Neutrophil (primary cell): ENCODE measurements around the gene RPL3.

Experiments used
- H3K27ac ChIP-seq: fragments of 200-600 bp; sonication (generic); 2 replicates; pipeline ENCODE4 v1.5.1; 2016; ENCODE audit warnings: mild to moderate bottlenecking, moderate library complexity
- H3K27me3 ChIP-seq: fragments of 200-600 bp; sonication (generic); 2 replicates; pipeline ENCODE4 v1.6.0; 2016; ENCODE audit warnings: mild to moderate bottlenecking
- H3K36me3 ChIP-seq: fragments of 200-600 bp; sonication (generic); 2 replicates; pipeline ENCODE4 v1.5.1; 2017
- H3K4me1 ChIP-seq, 2 experiments: fragments of 200-600 bp in 1 of 2; sonication (generic) in 1 of 2; 1 replicate in 1 of 2; 2 replicates in 1 of 2; pipeline versions ENCODE4 v1.5.1 to v1.6.1; 2013 to 2016; ENCODE audit warnings: low read depth in 1 of 2, low read length in 1 of 2, mild to moderate bottlenecking in 1 of 2, moderate library complexity in 1 of 2; ENCODE audit not compliant: control insufficient read depth in 1 of 2, insufficient read depth in 1 of 2
- H3K4me3 ChIP-seq, 2 experiments: fragments of 200-600 bp in 1 of 2; sonication (generic) in 1 of 2; 1 replicate in 1 of 2; 2 replicates in 1 of 2; pipeline ENCODE4 v1.5.1; 2013 to 2016; ENCODE audit warnings: low read depth in 1 of 2, low read length in 1 of 2, mild to moderate bottlenecking in 1 of 2, moderate library complexity in 1 of 2
- H3K9me3 ChIP-seq: fragments of 200-600 bp; sonication (generic); 2 replicates; pipeline ENCODE4 v1.5.1; 2016
- CTCF ChIP-seq: fragments of 200-600 bp; sonication (generic); IDR thresholded peaks from 2 replicates; pipeline ENCODE4 v1.5.1; 2016; ENCODE audit warnings: antibody characterized with exemption

RPL3 gene

GRCh38 chr22:39319284-39320022 lies at the start of gene RPL3:
TSS of gene RPL3 (minus strand) at chr22:39319623. CDS start at chr22:39319597, 26 bp downstream.
- Histone ChIP-seq H3K4me3 (peak within 1 kb of the TSS; percentile 80 to 93), H3K27me3 (no peaks in the 10 kb centered on the region), H3K9me3 (no peaks in the 10 kb centered on the region), H3K36me3 (peaks cover 36% of the 10 kb centered on the region), H3K27ac (peak within 1 kb of the TSS; percentile 86), H3K4me1 (peaks cover 26 to 33% of the 10 kb centered on the region in 2 experiments)
- TF ChIP-seq CTCF: peak; percentile 65

DNA sequence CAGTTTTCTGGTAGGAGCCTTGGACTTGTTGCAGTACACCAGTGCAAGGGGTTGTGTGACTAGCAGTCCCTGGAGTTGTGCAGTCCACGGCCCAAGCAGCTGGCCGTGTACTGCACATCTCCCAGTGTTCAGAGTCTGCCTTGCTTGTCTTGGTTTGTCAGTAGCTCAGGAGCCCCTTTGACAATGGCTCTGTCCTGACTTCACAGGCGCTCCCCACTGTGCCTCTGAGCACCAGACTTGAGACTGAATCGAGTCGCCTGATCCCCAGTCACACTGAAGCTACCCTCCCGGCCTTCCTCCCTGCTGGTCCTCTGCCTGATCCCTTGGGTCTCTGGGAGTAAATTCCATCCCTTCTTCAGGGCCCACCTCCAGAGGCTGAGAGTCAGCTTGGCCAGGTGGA lies 49.8 kb upstream of the RPL3 start:
- H3K4me3 ChIP-seq: no peak overlapping the region
- no peaks in the 10 kb centered on the region for H3K27me3 ChIP-seq
- no peaks in the 10 kb centered on the region for H3K36me3 ChIP-seq
- H3K9me3 ChIP-seq: no peaks in the 10 kb centered on the region
- TF ChIP-seq CTCF: no peak
- peaks cover 24 to 30% of the 10 kb centered on the region in 2 experiments for H3K4me1 ChIP-seq
- no peak overlapping the region for H3K27ac ChIP-seq

GRCh38 chr22:39368461-39368911 lies 49.1 kb upstream of the RPL3 start:
- no peak for TF ChIP-seq CTCF
- Histone ChIP-seq H3K27me3 (no peaks in the 10 kb centered on the region), H3K27ac (peak overlapping the region; percentile 20), H3K4me1 (peaks cover 24 to 30% of the 10 kb centered on the region in 2 experiments), H3K9me3 (no peaks in the 10 kb centered on the region), H3K36me3 (no peaks in the 10 kb centered on the region), H3K4me3 (no peak overlapping the region)

DNA sequence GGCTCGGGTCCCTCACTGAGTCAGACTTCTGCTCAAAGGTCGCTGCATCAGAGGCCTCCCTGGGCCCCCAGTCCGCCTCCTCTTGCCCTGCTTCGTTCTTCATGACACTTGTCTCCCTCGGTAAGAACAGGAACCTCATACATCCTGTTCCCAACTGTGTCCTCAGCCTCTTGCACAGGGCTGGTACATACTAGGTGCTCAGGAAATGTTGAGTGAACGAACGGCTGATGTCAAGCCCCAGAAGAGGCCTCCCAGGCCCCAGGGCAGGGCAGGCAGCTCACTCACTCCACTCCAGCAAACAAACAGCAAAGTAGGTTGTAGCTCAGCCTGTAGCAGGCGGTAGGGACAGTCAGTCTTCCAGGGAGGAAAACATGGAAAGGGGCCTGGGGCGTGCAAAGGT lies 47.6 kb upstream of the RPL3 start:
- no peak overlapping the region for H3K4me3 ChIP-seq
- peaks cover 24 to 30% of the 10 kb centered on the region in 2 experiments for H3K4me1 ChIP-seq
- peak overlapping the region; percentile 36 for H3K27ac ChIP-seq
- no peaks in the 10 kb centered on the region for H3K9me3 ChIP-seq
- TF ChIP-seq CTCF: no peak
- H3K36me3 ChIP-seq: no peaks in the 10 kb centered on the region
- H3K27me3 ChIP-seq: no peaks in the 10 kb centered on the region

DNA sequence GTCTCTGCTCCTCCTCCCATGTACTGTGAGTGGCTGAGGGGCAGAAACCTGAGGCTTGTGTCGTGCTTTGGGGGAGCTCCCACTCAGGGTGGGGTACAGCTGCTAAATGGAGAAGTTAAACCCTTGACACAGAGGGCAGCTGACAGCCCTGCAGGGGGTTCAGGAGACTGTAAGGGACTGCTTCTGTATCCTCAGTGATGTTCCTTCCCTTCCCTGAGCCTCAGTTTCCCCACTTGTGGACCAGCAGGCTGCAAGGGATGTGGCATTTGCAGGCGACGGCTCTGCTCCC lies 46.0 kb upstream of the RPL3 start:
- H3K27ac ChIP-seq: no peak overlapping the region
- TF ChIP-seq CTCF: no peak
- H3K27me3 ChIP-seq: no peaks in the 10 kb centered on the region
- peaks cover 24 to 30% of the 10 kb centered on the region in 2 experiments for H3K4me1 ChIP-seq
- no peaks in the 10 kb centered on the region for H3K9me3 ChIP-seq
- H3K4me3 ChIP-seq: no peak overlapping the region
- no peaks in the 10 kb centered on the region for H3K36me3 ChIP-seq
